ENCODE data around the gene TCF3.

DNA sequence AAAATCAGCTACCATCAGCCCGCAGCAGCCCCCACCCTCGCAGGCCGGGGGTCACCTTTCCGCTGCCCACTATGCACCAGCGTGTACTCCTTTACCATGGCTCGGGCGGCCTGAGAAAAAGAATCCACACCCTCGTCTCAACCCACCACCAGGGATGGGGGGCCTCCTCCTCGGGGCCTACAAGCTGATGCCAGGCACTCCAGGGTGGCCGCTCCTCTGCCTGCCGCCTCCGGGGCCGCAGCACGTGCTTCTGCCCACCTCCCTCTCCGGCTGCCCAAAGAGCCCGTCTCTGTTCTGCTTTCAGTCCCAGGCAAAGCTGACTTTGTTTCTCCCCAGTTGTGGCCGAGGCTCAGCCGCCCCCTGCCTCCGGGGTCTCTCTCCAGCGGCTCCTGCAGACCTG is 73.2 kb downstream of the TCF3 start:
- no peak for TF ChIP-seq POLR2A (IDR thresholded peaks at IDR 0.05)
- TF ChIP-seq, protein P1, sequence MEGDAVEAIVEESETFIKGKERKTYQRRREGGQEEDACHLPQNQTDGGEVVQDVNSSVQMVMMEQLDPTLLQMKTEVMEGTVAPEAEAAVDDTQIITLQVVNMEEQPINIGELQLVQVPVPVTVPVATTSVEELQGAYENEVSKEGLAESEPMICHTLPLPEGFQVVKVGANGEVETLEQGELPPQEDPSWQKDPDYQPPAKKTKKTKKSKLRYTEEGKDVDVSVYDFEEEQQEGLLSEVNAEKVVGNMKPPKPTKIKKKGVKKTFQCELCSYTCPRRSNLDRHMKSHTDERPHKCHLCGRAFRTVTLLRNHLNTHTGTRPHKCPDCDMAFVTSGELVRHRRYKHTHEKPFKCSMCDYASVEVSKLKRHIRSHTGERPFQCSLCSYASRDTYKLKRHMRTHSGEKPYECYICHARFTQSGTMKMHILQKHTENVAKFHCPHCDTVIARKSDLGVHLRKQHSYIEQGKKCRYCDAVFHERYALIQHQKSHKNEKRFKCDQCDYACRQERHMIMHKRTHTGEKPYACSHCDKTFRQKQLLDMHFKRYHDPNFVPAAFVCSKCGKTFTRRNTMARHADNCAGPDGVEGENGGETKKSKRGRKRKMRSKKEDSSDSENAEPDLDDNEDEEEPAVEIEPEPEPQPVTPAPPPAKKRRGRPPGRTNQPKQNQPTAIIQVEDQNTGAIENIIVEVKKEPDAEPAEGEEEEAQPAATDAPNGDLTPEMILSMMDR (IDR thresholded peaks at IDR 0.05): no peak
